Activated CD4-positive, alpha-beta T cell treated with anti-CD3 and anti-CD28 coated beads for 1 hour (primary cell): ENCODE measurements around the gene SORCS3.

ENCODE experiments used
- DNase-seq: peaks from one replicate; pipeline ENCODE4 v3.0.0-alpha.2; 2020

Gene SORCS3

GRCh38 chr10:104780946-104781595 is 140.0 kb downstream of the SORCS3 start:
- no peak for DNase-seq

DNA sequence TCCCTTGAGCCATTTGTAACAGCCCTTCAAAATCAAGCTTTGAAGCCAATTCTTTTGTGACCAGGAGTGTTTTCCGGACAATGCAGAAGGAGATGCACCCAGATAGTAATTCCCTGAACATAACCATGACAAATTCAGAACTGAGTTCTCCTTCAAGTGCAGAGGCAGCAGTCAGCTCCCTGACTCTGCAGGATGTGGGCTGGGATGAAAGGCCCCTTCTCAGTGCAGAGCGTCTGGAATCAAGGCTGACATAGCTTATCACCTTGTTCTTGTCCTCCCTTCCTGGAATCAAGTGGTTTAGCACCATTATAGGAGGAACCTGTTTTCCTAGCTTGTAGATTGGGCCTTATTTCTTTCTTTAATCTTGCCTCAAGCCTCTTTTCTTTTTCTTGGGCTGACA is 143.4 kb downstream of the SORCS3 start:
- no peak for DNase-seq

DNA sequence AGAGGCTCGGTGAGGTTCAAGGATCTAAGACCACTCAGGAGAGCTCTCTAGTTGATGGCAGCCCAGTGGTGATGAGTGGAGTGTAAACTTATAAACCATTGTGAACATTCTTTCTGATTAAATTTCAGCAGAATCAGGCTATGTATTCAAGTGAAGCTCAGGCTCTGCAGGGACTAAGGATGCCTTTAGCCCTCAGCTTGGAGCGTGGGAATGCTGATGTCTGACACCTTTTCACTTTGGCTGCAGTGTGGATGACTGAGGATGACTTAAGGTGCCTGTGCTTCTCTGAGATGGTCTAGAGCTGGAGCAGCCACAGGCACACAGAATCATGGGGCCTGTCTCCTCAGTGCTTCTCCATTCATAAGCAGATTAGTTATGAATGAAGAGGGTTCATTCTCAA is 150.4 kb downstream of the SORCS3 start:
- DNase-seq, result no peak

- DNase-seq, result no peak
These were observed 154.3 kb downstream of the SORCS3 start for GRCh38 chr10:104795411-104795810.

- no peak for DNase-seq
These were observed 155.7 kb downstream of the SORCS3 start for GRCh38 chr10:104796823-104797222.

GRCh38 chr10:104802941-104803340 is 161.9 kb downstream of the SORCS3 start:
- DNase-seq, result no peak

DNA sequence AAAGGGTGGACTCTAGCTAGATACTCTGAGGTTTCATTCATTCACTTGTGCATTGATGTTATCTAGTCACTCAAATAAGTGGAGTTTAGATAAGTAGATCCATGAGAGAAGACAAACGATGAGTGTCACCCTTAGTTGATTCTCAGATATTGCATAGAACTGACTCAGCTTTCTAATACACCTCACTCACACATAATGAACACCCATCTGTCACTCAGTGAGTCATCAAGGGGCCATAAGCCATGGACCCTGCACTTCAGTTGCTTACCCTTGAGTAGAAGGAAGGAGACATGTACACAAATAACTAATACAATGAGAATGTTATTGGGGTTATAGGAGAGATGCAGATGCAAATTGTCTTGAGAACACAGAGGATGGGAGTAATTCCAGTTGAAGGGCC is 163.8 kb downstream of the SORCS3 start:
- no peak for DNase-seq

DNA sequence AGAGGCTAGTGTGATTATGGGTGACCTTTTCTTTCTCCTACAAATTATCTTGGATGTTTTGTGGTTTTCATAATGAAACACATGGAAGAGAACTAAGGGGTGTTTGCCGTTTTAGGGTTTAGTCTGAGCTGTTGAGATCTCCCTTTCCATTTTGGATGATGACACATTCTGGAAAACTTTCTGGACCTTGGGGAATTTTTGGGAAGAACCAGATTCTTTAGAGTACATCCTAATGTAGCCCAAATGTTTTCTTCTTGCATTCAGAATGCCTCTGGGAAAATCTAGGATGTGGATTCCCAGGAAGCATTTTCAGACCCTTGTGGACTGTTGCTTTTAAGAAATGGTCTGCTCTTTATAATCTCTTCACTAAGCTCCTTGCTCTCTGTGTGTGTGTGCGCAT is 165.7 kb downstream of the SORCS3 start:
- no peak for DNase-seq

- no peak for DNase-seq
These were observed 166.7 kb downstream of the SORCS3 start for GRCh38 chr10:104807581-104808310.

GRCh38 chr10:104809288-104810090 is 168.4 kb downstream of the SORCS3 start:
- no peak for DNase-seq

GRCh38 chr10:104811166-104811565 is 170.1 kb downstream of the SORCS3 start:
- no peak for DNase-seq

DNA sequence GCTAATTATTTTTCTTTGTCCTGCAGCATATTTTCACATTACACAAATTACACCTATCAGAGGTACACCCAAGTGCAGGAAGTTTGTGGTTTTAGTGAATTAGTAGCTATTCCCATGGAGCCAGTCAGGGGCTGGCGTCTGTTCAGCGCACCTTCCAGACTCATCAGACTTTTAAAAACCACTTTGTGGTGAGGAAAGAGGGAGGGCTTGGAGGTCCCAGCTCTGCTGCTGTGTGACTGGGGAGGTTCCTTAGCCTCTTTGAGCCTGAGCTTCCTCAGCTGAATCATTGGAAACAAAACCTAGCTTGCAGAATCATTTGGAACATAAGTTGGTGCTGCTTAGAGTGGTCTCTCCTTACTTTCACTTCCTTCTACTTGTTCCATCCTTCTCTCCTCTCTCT is 175.4 kb downstream of the SORCS3 start:
- no peak for DNase-seq

DNA sequence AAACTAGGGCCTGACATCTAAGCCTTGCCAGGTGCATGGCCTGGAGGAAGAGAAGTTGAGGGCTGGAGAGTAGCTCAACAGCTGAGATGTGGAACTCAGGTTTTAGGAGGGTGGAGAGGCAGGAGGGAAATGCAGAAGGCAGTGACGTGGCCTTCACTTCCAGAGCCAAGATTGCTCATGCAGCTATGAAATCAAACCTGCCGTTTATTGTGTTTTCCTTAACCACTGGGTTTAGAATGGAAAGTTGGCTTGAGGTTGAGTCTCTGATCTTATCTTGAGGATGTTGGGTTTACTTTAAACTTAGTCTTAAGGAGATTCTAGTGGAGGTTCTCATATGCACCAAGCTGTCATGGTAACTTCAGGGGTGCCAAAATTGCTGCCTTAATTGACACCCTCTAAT is 178.6 kb downstream of the SORCS3 start:
- DNase-seq, result no peak

DNA sequence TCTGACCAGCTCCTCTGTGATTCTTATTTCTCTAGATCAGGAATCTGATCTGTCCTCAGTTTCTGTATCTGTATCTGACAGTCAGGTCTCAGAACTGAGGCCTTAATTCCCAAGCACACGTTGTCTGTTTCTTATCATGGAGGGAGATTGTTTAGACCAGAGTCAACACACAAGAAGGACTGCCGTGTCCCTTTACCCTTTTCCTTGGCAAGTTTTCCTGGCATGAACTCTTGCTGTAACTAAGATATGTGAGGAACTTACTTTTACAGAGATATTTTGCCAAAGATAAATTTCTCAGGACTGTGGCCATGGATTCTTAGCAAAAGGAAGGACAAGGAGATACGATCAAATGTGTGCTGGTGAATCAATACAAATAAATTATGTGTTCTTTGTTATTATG is 181.0 kb downstream of the SORCS3 start:
- DNase-seq, result no peak

DNA sequence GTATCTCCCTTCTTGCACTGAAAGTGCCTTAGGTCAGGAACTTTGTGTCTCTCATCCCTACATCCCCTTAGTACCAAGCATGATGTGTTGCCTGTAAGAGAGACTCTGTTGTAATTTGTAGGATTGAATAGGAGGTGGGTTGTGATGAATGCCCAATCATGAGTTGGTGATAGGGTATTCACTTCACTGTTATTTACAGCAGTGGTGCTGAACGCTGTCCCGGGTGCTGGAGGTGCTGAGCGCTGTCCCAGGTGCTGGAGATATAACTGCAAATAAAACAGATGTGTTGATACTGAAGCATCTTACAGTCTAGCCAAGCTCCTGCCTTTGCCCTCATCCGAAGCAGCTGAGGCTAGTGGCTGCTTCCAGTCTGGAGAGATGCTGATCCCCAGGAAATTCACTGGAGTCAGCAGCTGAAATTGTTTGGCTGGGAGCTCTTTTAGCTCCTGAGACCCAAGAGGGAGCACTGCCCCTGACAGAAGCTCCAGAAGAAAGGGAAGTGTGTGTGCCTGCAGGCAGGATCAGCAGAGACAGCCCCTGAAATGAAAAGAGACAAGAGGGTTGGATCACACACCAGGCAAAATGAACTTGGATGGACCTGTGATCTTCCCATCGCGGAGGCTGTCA is 183.4 kb downstream of the SORCS3 start:
- DNase-seq, result no peak

- DNase-seq, result no peak
These were observed 190.2 kb downstream of the SORCS3 start for GRCh38 chr10:104831272-104831671.

DNA sequence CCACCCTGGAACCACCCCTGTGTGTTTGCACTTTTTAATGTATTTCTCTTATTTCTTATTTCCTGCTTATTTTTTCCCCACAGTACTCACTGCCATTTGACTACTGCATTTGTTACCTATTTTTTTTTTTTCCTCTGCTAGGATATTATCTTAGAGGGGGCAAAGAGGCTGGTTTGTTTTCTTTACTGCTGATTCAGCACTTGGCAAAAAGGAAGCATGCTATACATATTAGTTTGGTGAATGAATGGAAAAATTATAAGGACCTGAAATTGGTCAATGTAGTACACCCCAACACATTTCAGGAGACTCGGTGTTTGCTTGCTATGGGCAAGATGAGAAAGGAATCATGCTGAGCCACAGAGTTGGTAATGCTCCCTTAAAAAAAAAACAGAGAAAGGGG is 193.5 kb downstream of the SORCS3 start:
- DNase-seq, result no peak

GRCh38 chr10:104835422-104835821 is 194.3 kb downstream of the SORCS3 start:
- no peak for DNase-seq

DNA sequence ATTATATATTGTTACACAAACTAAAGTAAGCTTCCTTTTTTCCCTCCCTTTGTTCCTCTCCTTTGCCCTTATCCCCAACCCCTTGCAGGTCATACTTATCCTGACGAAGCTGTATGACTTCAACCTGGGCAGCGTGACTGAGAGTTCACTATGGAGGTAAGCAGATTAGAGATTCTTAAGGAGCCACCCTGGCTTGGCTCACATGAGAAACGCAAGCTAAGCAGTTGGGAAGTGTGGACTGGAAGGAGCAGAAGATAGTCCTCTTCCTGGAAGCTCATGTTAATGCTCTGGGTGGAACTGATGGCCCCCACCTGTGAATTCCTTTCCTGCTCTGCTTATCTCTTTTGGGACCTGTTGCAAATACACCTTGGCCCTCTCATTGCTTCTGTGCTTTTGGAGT is 201.6 kb downstream of the SORCS3 start:
- DNase-seq, result no peak

DNA sequence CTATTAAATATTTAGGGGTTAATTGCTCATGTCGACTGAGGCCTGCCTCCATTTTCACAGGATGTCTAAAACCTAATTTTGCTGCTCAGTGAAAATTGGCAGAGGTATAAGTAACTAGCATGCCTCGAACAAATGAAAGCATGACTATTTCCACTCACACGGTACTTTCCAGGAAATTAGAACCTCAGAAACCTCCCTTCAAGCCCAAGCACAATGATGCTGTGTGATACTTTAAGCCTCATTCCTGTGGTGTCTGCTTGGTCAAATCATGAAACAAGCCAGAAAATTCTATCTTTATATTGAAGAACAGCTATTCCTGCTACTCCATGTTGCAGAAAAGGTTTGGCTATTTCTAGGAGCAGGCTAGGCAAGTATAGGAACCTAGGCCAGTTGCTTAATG is 203.0 kb downstream of the SORCS3 start:
- no peak for DNase-seq

DNA sequence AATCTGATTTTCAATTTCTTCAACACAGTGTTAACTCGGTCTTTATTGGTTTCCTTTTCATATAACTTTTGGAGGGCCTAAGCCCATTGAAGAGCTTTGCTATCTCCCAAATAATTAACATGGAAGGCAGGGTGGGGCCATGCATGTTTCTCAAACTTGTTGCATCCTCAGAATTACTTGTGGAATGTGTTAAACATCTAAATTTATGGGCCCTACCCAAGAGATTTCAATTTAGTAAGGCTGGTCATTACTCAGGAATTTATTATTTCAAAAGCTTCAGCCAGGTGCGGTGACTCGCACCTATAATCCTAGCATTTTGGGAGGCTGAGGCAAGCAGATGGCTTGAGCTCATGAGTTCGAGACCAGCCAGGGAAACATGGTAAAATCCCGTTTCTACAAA is 208.9 kb downstream of the SORCS3 start:
- no peak for DNase-seq

- DNase-seq, result no peak
These were observed 227.0 kb downstream of the SORCS3 start for GRCh38 chr10:104867966-104868598.

GRCh38 chr10:104872691-104873090 is 231.6 kb downstream of the SORCS3 start:
- DNase-seq, result no peak
